HG03558 (cell line): ENCODE results near the gene USH2A.

Experiments used
- ATAC-seq: cut with Tn5 transposase; IDR thresholded peaks from one replicate; pipeline ENCODE4 v1.9.1; 2021; ENCODE audit warnings: moderate number of reproducible peaks; ENCODE audit not compliant: unreplicated experiment; ENCODE audit errors: extremely low read depth

Gene USH2A, protein sequence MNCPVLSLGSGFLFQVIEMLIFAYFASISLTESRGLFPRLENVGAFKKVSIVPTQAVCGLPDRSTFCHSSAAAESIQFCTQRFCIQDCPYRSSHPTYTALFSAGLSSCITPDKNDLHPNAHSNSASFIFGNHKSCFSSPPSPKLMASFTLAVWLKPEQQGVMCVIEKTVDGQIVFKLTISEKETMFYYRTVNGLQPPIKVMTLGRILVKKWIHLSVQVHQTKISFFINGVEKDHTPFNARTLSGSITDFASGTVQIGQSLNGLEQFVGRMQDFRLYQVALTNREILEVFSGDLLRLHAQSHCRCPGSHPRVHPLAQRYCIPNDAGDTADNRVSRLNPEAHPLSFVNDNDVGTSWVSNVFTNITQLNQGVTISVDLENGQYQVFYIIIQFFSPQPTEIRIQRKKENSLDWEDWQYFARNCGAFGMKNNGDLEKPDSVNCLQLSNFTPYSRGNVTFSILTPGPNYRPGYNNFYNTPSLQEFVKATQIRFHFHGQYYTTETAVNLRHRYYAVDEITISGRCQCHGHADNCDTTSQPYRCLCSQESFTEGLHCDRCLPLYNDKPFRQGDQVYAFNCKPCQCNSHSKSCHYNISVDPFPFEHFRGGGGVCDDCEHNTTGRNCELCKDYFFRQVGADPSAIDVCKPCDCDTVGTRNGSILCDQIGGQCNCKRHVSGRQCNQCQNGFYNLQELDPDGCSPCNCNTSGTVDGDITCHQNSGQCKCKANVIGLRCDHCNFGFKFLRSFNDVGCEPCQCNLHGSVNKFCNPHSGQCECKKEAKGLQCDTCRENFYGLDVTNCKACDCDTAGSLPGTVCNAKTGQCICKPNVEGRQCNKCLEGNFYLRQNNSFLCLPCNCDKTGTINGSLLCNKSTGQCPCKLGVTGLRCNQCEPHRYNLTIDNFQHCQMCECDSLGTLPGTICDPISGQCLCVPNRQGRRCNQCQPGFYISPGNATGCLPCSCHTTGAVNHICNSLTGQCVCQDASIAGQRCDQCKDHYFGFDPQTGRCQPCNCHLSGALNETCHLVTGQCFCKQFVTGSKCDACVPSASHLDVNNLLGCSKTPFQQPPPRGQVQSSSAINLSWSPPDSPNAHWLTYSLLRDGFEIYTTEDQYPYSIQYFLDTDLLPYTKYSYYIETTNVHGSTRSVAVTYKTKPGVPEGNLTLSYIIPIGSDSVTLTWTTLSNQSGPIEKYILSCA (N-terminal part only)

DNA sequence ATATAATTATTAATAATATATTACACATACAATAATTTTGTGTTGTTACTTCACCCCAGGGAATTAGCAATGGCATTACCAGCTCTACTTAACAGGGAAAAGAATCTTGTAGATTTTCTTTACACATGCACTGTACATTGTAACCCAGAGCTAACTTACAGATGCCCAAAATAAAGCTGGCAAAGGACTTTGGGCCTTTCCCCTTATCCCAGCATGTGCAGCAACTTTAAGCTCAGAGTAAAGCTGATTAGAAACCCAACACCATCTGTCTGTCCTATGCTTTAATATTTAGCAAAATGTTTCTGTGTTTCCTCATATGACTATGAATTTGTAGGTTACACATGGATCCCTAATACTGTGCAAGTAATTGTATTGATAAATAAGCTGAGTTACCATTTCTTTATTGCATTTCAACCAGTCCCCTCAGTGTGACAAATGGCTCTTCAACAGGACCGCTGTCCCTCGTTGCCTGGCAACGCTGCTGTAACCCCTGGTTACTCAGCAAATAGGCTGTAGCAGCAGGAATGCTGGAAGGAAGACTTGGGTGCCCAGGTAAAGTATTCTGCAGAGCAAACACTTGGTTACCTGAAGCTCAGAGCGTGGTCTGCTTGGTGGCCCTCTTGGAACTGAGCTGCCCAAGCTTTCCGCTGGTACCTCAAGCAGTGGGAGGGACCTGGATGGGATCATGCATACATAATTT, at the start of gene USH2A:
USH2A (minus strand) TSS at position 628 of the 700 bp plus-strand sequence. CDS start 1,112 bp downstream, outside the sequence.
- ATAC-seq, result no peak

DNA sequence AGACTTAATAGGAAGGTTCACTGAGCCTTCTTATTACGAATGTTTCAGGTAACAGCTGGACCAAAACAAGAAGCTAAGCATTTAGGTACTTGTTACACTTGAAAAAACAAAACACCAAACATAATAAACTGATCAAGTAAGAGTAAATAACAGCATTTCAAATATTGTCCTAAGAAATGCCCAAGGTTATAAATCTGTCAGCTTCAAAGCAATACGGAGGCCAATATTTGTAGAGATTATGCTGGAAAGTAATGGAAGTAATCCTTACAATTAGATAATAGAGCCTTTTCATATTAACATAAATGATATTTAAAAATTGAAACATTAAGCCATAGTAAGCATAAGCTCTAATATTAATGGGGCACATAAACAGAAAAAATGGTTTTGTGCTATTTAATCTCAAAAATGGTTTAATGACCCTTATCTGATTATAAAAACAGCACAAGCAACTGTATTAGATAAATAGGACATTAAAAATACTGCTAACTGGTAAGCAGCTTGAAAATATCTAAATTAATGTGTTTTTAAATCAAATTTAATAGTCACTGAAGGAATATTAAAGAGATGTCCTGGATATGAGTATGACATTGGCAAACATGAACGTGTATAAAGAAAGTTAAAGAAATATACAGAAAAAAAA, 43.0 kb upstream of the USH2A start:
- ATAC-seq, result no peak

DNA sequence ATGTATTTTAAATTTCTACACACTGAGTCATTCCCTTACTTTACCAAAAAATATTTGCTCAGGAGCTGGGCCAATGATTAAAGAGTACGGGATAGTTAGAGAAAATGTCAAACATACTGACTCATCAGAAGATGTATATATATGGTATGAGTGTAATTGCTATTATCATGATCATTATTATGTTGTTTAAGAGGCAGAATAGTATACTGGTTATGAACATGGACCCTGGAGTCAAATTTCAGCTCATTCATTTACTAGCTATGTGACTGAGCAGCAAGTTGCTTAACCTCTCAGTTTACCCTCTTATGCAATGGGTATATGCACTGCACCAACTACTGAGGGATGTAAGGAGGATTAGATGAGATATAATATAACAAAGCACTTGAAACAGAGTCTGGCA, 41.2 kb upstream of the USH2A start:
- no peak for ATAC-seq

DNA sequence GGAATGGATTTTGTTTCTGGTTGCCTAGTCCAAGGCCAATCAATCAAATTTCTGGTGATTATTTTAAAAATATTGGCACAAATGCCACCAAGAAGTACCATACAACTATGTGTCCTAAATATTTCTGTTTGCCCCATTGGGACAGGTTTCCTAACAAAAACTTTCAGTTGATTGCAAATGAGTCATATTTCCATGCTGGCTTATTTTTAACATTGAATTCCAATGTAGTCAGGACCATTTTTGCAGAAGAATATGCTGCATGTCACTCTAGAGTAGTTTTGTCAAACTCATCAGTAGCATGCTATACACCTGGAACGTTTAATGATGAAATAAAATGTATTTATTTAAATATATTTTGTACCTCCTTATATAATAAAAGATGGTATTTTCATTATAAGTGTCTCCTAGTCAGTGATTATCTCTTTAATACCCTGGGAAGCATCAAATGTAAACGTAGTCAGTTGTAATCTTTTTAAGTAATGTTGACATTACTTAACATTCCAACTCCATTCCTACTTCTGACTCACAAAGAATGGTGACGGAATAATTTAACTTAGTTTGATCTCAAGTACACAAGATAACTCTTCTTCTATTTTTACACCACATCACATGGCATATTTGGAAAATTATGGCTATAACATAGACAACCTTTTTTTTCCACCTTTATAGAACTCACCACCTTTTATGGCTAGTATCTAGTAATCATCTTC, 39.0 kb upstream of the USH2A start:
- no peak for ATAC-seq

DNA sequence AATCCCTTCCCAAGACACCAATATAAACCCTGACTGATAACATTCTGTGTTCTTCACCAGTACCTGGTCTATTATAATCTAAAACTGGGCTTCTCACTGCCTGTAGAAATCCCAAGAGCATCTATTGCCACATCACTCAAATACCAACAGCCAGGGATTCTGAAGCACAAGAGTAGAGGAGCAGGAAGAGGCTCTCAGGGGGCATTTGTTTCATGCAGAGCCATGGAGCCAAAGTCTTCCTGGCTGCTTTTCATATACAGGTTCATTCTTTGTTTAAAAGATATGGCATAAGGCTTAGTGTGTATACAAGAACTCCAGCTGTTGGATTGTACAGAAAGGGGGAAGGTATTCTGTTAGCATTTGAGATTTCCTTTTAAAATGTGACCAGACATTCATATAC, 38.2 kb upstream of the USH2A start:
- ATAC-seq, result no peak

DNA sequence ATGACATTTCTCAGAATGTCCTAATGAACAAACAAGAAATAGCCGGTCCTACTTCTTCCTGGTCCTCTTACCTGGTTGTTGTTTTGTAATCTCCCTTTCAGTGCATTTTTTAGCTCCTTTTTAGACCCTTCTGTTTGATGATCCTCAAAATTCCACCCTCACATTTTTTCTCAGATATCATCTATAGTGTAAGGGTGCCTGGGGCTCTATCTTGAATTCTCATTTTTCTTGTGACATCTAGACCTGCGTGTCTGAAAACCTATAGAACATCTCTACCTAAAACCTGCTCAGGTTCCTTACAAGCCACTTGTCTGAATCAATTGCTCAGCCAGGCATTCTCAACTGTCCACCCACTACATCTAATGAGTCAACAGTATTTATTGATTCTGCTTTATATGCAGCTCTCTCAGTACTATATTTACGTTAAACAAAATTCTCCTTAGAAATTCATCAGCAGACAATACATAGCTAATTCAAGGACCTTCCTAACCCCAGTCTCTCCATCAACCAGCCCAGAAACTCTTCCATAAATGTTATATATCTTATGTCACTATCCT, 36.5 kb upstream of the USH2A start:
- no peak for ATAC-seq

DNA sequence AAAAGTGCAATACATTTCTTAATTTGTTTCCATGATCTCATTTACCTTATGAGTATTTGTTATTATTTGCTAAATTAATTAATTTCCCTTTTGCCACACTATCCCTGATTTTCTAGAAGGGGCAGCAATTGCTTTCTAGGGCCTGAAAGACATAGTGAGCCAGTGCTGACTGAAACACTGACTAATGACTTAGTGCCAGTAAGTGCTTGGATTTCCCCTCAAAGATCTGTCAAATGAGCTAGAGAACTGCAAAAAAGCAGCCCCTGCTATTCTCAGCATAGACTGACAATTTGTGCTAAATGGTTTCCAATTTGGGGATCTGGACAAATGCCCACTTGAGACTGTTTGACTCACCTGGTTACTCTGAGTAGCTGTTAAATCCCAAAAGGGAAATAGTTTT, 35.6 kb upstream of the USH2A start:
- ATAC-seq, result no peak

DNA sequence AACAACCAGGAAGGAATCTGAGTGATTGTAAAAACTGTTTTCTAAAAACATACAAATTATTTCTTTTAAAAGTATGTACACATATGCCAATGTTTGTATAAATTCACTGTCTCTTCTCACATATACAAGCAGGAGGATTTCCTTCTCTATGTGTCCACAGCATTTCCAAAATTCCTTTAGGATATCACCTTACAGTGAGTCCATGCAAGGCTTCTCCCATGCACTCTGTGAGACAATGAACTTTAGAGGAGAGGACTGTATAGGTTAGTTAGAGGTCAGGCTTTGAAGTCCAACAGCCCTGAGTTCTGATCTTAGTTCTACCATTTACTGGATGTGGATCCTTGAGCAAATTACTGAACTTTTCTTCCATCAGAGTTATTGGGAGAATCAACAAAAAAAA, 34.1 kb upstream of the USH2A start:
- ATAC-seq, result no peak

DNA sequence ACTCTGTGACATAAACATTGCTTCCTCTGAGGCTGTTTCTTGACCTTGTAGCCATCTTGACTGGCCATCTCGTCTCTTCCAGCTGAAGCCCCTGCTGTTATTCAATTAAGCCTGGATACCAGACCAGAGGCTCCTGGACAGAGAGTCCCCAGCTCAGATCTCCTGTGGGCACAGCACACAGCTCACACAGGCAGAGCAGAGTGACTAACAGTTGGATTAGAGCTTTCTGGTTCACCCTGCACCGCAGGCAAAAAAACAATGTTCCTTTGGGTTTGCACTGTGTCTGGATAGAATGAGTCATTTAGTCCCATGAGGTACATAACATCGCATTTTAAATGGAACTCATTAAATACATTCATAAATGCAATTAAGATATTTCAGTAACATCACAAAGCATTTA, 33.4 kb upstream of the USH2A start:
- no peak for ATAC-seq

DNA sequence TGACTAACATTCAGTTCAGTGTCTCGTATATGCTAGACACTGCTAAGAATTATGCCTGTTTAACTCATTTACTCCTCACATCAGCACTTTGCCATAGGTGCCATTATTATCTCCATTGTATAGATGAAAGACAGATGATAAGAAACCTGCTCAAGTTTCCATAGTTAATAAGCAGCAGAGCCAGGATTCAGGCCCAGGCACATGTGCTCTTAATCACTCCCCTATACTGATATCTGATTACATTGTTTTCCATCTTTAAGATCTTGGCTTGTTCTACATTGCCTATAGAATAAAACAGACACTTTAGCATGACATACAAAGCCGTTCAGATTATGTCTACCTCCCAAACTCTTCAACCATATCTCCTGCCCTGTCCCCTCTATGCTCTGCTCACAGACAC, 30.5 kb upstream of the USH2A start:
- no peak for ATAC-seq

DNA sequence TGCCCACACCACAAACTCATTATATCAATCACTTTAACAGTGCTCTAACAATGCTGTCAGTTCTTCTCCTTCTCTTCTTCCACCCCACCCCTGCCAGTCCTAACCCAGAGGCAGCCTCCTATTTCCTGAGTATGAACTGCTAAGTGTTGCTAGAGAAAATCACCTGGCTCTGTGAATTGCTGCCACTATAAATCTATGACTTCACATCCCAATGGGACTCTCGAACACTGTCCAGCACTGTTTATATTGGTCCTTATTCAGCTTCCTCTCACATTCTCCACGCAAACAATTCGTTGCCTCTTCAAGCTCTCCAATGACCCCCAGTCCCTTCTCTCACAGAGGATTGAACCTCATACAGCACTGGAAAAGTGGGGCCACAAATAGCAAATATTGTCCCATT, 27.0 kb upstream of the USH2A start:
- no peak for ATAC-seq

DNA sequence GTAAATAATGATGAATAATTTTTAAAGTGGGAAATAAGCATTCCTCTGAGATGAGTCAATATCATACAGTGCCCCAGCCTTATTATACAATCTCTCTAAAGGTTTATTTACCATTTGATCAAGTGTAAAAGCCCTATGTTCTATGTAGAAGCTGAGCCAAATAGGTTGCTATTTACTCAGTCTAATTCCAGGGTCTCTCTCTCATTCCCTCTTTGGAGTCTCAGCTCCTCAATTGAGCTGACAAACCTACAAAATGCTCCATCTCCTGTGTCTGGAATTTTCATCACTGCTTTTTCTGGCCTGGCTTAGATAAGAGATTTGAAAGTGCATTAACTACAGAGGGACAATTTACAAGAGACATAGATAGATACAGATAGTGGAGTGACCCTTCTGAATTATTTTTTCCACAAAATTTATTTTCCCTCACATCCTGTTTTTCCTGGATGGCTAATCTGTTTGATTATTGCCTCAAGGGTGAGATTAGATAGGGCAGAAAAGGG, 24.8 kb upstream of the USH2A start:
- no peak for ATAC-seq

DNA sequence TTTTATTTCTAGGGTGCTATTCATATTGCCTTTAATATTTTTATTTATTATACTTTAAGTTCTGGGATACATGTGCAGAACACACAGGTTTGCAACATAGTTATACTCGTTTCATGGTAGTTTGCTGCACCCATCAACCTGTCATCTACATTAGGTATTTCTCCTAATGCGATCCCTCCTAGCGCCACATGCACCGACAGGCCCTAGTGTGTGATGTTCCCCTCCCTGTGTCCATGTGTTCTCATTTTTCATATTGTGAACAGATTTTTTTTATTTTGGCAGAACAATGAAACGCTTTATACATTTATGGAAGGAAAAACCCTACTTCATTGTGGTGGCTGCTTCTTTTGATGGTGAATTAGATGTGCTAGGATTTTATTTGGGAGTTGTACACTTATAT, 14.4 kb upstream of the USH2A start:
- no peak for ATAC-seq

DNA sequence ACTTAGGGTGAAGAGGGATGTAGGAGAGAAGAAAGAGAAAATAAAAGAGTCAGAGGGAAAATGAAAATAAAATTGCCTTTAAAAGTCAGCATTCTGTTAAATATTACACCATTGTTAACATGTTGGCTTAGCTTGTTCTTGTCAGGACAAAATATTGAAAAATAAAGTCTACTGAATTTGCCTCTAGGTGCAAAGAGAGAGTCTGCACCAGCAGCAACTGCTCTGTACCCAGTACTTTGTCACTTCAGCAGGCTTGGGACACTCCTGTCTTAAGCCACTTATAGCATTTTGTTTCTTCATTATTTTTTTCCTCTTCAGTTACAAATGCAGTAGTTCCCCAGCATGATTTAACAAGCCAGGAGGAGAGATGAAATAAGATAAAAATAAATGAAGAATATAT, 11.0 kb upstream of the USH2A start:
- no peak for ATAC-seq

DNA sequence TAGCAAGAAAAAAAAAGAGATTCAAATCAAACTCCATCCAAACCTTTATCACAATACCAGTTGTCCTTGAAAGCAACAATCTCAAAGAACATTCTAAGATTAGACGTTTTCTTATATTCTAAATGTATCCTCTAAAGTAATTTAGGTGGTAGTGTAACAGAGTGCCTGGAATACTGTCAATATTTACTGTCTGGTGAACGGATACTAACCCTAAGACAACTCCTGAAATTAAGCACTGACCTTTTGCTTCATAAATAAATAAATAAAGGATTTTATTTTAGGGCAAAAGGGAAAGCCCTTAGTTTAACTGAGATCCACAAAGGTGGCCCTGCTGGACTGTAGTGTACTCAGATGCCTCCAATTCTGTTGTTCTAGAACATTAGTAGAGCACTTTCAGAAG, 9.9 kb upstream of the USH2A start:
- ATAC-seq, result no peak

DNA sequence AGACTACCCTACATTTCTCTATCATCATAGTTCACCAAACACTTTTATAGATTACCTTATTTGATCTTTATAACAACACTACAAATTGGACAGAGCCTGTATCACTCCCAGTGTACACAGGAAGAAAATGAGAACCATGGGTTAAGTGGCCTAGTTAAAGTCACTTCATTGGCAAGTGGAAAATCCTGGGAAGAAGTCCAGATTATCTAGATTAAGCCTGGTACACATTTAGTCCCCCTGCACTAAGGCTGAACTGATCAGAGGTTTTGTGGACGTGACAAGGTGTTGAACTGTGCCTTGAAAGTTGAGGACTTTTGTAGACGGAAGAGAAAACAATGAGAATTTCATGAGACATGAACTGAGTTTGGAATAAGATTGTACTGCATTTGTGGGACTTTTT, 7.5 kb upstream of the USH2A start:
- no peak for ATAC-seq

DNA sequence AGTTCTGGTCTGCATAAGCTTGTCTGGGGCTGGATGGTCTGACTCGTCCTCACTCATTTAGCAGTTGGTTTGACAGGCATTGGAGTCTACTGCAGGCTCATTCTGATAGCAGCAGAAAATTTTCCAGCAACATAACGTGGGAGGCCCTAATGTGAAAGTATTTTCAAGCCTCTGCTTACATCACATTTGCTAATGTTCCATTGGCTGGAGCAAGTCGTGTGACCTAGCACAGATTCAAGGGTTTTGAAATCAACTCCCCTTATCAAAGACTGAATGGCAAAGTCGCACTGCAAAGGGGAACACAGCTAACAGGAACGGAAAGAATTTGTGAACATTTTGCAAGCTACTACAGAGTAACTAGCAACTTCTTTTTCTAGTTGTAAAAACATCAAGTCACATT, 2.3 kb upstream of the USH2A start:
- no peak for ATAC-seq

DNA sequence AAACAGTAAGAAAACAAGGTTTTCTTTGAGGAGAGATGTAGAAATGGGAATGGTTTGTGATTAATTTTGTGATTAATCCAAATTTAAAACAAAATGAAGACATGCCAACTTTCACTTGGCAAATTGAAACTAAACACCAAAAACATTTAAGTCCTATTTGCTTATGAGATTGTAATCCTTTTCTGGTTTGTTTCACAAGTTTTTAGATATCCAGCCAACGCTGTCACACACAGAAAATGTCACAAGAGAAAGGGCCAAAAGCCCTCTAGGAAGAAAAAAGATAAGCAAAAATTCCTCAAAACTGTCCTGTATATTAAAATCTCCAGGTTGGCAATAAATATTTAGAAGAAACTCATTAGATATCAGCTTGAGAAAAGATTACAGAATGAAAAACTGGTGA, 2.5 kb downstream of the USH2A start:
- ATAC-seq, result no peak

DNA sequence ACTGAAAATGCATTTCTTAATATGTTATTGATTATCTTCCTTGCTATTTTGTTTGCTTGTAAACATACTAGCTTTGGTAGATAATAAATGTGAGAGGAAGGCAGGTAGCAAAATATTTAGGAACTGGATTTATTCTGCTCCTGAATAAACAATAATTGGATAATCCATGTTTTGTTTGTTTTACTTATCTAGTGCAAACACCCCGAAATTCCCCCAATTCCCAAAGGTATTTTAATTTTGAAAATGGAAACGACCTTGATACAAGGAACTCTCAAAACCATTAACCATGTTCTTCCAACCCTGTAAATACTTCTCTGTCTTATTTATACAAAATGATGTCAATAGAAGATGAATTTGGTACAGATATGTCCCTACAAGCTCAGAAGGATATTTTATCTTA, 3.0 kb downstream of the USH2A start:
- no peak for ATAC-seq
